ENCODE measurements around the gene LRRC32. TPM values are rescaled to one million over a fixed set of nuclear protein-coding genes. Genes with fewer than 3 reads are reported as not detected.

The LRRC32 gene
- total RNA-seq, 2 experiments from 2014 or later, result 5.5 to 25.3 TPM

- H3K4me3 ChIP-seq (ENCODE audit: low read depth, low read length, poor library complexity, severe bottlenecking), result no peak overlapping the region
- no peaks in the 10 kb centered on the region for H4K20me1 ChIP-seq (ENCODE audit: insufficient read depth, low read length)
- DNase-seq (ENCODE audit: low spot score), result no peak
- H3K4me1 ChIP-seq (ENCODE audit: insufficient read depth, low read length, poor library complexity, severe bottlenecking), result peaks cover 19% of the 10 kb centered on the region
- no peaks in the 10 kb centered on the region for H3K9me3 ChIP-seq (ENCODE audit: low read length)
- no TSS peak for BruUV-seq (replicated peaks)
- ChIA-PET POLR2A (interaction anchor here (0.7 to 1.5 kb wide), 4 partner anchors 14 to 66 kb away, joined by 3 to 8 read pairs (median 5); no protein-coding TSS in a partner anchor), CTCF (ENCODE audit: unreplicated experiment) (no interaction called here)
- no peak overlapping the region for H3K4me2 ChIP-seq (ENCODE audit: low read length)
- H2AFZ ChIP-seq (ENCODE audit: low read length), result no peak overlapping the region
- H3K79me2 ChIP-seq (ENCODE audit: insufficient read depth, low read depth, low read length), result no peaks in the 10 kb centered on the region
- intact Hi-C loops (cut with micrococcal nuclease; ENCODE audit: unreplicated experiment), result no loop called here
- TF ChIP-seq, protein P1, sequence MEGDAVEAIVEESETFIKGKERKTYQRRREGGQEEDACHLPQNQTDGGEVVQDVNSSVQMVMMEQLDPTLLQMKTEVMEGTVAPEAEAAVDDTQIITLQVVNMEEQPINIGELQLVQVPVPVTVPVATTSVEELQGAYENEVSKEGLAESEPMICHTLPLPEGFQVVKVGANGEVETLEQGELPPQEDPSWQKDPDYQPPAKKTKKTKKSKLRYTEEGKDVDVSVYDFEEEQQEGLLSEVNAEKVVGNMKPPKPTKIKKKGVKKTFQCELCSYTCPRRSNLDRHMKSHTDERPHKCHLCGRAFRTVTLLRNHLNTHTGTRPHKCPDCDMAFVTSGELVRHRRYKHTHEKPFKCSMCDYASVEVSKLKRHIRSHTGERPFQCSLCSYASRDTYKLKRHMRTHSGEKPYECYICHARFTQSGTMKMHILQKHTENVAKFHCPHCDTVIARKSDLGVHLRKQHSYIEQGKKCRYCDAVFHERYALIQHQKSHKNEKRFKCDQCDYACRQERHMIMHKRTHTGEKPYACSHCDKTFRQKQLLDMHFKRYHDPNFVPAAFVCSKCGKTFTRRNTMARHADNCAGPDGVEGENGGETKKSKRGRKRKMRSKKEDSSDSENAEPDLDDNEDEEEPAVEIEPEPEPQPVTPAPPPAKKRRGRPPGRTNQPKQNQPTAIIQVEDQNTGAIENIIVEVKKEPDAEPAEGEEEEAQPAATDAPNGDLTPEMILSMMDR (conservative IDR thresholded peaks at IDR 0.05; ENCODE audit: low read length), result no peak
- no peak for TF ChIP-seq EZH2phosphoT487 (IDR thresholded peaks at IDR 0.05; ENCODE audit: borderline replicate concordance, low read depth, low read length)
- no peaks in the 10 kb centered on the region for H3K36me3 ChIP-seq (ENCODE audit: insufficient read depth, low read length)
- H3K9me2 ChIP-seq (ENCODE audit: insufficient read depth, low read length), result no peaks in the 10 kb centered on the region
- H3K27ac ChIP-seq (ENCODE audit: low read depth, low read length, poor library complexity, severe bottlenecking), result no peak overlapping the region
Measured at GRCh38 chr11:76612226-76612625, 58.3 kb downstream of the LRRC32 start.

DNA sequence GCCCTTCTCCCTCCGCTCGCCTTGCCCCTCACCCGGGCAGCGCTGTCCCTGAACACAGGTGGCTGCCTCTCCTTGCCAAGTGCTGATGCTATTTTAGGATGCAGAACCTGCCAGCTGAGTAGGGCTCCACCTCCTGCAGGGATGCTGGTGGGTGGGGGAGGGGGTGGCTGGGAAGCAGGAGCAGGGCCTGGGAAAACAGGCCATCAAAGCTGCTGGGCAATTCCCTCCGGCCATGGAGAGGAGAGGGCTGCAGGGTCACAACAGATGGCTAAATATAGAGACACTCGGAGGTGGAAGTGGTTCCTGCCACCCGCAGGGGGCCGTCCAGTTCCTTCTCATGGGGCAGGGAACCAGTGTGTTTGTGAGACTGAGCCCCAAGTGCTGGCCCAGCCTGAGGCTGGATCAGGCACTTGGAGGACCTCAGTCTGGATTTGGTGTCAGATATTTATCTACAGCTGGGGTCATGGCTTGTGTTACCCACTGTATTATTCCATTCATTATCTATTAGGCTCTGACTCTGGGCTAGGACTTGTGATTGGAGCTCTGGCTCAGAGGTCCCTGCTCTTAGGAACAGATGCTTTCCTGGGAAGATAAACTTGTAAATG lies 59.6 kb downstream of the LRRC32 start:
- TF ChIP-seq EZH2phosphoT487 (IDR thresholded peaks at IDR 0.05; ENCODE audit: borderline replicate concordance, low read depth, low read length), result no peak
- TF ChIP-seq, protein P1 (conservative IDR thresholded peaks at IDR 0.05; ENCODE audit: low read length), result no peak
- H3K9me2 ChIP-seq (ENCODE audit: insufficient read depth, low read length), result no peaks in the 10 kb centered on the region
- no peaks in the 10 kb centered on the region for H3K79me2 ChIP-seq (ENCODE audit: insufficient read depth, low read depth, low read length)
- no peaks in the 10 kb centered on the region for H4K20me1 ChIP-seq (ENCODE audit: insufficient read depth, low read length)
- H3K9me3 ChIP-seq (ENCODE audit: low read length), result no peaks in the 10 kb centered on the region
- H3K27ac ChIP-seq (ENCODE audit: low read depth, low read length, poor library complexity, severe bottlenecking), result no peak overlapping the region
- ChIA-PET CTCF (ENCODE audit: unreplicated experiment) (interaction anchor here (0.6 kb wide), 1 partner anchor 67 kb away, joined by 3 read pairs; no protein-coding TSS in a partner anchor), POLR2A (interaction anchor here (1.3 to 1.5 kb wide), 2 partner anchors 16 to 31 kb away, joined by 3 to 8 read pairs; no protein-coding TSS in a partner anchor)
- H2AFZ ChIP-seq (ENCODE audit: low read length), result no peak overlapping the region
- intact Hi-C loops (cut with micrococcal nuclease; ENCODE audit: unreplicated experiment), result no loop called here
- no peak for DNase-seq (ENCODE audit: low spot score)
- H3K4me1 ChIP-seq (ENCODE audit: insufficient read depth, low read length, poor library complexity, severe bottlenecking), result peaks cover 25% of the 10 kb centered on the region
- no peak overlapping the region for H3K4me3 ChIP-seq (ENCODE audit: low read depth, low read length, poor library complexity, severe bottlenecking)
- H3K36me3 ChIP-seq (ENCODE audit: insufficient read depth, low read length), result no peaks in the 10 kb centered on the region
- no peak overlapping the region for H3K4me2 ChIP-seq (ENCODE audit: low read length)
- BruUV-seq (replicated peaks), result no TSS peak

DNA sequence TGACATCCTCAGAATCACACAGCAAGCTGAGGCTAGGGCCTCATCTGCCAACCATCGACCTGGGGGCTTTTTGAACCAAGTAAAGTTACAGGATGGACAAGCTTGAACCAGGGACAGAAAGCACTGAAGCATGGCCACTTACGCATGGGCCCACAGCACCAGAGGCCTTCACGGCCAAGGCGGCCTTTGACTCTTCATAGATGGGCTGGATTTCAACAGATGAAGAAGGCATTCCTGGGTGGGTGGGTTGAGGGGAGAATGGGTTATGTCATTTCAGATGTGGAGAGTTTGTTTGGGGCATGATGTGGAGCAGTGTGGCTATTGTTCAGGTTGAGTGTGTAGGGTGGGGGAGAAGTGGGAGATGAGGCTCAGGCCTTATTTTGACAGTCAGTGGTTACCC lies 60.2 kb downstream of the LRRC32 start:
- POLR2A ChIA-PET, result interaction anchor here (1.5 kb wide), 1 partner anchor 31 kb away, joined by 3 read pairs; no protein-coding TSS in a partner anchor
- Histone ChIP-seq H3K79me2 (ENCODE audit: insufficient read depth, low read depth, low read length) (no peaks in the 10 kb centered on the region), H3K27ac (ENCODE audit: low read depth, low read length, poor library complexity, severe bottlenecking) (no peak overlapping the region), H3K4me1 (ENCODE audit: insufficient read depth, low read length, poor library complexity, severe bottlenecking) (peaks cover 25% of the 10 kb centered on the region), H4K20me1 (ENCODE audit: insufficient read depth, low read length) (no peaks in the 10 kb centered on the region), H3K36me3 (ENCODE audit: insufficient read depth, low read length) (no peaks in the 10 kb centered on the region), H2AFZ (ENCODE audit: low read length) (no peak overlapping the region), H3K9me3 (ENCODE audit: low read length) (no peaks in the 10 kb centered on the region), H3K4me3 (ENCODE audit: low read depth, low read length, poor library complexity, severe bottlenecking) (no peak overlapping the region), H3K4me2 (ENCODE audit: low read length) (no peak overlapping the region), H3K9me2 (ENCODE audit: insufficient read depth, low read length) (no peaks in the 10 kb centered on the region)
- BruUV-seq (replicated peaks), result no TSS peak
- CTCF ChIA-PET (ENCODE audit: unreplicated experiment), result no interaction called here
- intact Hi-C loops (cut with micrococcal nuclease; ENCODE audit: unreplicated experiment), result no loop called here
- DNase-seq (ENCODE audit: low spot score), result no peak
- no peak for TF ChIP-seq EZH2phosphoT487 (IDR thresholded peaks at IDR 0.05; ENCODE audit: borderline replicate concordance, low read depth, low read length)
- TF ChIP-seq, protein P1 (conservative IDR thresholded peaks at IDR 0.05; ENCODE audit: low read length), result no peak

Measured in OCI-LY7 (cell line).